HG02759 (cell line): ENCODE measurements around the gene SELP.

Experiments
- ATAC-seq: cut with Tn5 transposase; IDR thresholded peaks from one replicate; pipeline ENCODE4 v1.9.1; 2021; ENCODE audit warnings: mild to moderate bottlenecking, moderate library complexity; ENCODE audit not compliant: unreplicated experiment

SELP gene

GRCh38 chr1:169577981-169578738, 51.8 kb downstream of the SELP start:
- ATAC-seq = no peak

DNA sequence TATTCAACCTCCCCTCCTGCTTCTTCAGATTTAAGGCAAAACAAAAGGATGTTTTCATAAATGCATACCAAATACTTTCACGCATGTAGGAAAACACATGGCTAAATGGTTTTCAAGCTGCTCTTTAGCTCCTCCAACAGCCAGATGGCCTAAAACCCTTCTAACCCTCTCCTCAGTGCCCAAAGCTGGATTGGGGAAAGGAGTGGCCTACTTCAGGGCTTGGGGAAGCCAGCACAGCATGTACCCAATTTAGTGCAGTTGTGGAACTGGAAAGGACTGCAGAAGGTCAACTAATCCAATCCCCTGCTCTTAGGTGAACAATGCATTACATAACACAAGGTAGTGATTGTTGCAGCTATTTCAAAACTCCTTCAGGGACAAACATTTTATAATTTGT, 53.0 kb downstream of the SELP start:
- ATAC-seq = no peak

DNA sequence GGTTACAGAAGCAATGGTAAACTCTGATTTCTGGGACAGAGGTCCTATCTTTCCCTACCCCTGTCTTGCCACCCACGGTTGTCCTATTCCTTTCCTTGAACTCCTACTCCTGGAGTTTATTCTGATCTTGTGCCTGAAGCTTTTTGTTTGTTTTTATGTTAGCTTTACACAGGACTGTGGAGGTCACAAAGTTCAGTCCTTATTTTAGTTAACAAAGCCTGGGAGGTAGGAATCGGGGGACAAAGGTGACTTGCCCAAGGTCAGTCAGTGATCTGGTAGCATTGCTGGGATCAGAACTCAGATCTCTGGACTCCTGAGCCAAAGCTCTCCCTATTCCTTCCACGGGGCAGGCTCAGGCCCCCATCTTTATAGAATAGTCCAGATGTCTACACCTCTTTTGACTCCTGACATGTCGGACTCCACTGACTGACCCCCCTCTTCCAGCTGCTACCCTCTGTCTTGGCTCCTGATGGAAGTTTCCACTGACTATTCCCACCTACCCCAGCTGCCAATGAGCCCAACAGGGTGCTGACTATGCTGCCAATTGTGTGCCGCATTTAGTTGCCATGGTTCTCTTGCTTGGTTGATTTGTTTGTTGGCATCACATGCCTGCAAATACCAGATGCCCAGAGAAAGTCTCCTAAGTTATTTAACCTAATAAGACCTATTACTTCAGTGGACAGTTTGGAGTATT, 53.5 kb downstream of the SELP start:
- ATAC-seq = no peak

DNA sequence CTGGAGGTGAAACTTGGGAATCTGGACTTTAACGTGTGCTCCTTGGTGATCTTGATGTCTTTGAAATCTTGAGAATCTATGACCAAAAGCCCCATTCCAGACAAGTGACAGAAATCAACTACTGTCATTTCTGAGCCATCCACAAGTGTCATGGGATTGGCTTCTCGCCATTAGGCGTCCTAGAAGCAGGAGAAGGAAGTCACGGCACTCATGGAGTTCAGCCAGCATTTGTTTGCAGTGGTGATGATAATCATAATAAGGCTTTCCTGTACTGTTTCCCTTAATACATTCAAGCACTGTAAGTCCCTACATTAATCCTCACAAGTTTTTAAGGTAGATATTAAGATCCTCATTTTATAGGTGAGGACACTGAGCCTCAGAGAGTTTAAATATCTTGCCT, 55.6 kb downstream of the SELP start:
- ATAC-seq = no peak

GRCh38 chr1:169572187-169572586, 57.7 kb downstream of the SELP start:
- ATAC-seq = no peak

GRCh38 chr1:169571450-169571849, 58.5 kb downstream of the SELP start:
- no peak for ATAC-seq

GRCh38 chr1:169570172-169570574, 59.8 kb downstream of the SELP start:
- ATAC-seq = no peak

DNA sequence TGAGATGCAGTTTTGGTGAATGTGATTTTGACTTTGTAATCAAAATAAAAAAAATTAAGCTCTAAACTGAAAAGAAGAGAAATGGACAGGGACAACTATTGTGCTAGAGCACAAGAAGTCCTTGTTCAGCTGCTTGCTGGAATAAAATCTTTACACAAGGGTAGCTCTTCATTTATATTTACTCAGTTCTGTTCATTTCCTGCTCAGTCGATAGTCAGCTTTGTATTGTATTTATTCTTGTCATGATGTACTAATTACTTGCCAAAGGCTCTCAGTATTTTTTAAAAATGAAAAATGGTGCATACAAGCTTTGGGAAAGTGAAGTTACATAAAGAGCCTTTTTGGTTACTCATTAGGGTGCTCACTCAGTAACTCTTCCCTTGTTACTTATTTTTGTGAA, 61.4 kb downstream of the SELP start:
- ATAC-seq = no peak

GRCh38 chr1:169565335-169566271, 64.3 kb downstream of the SELP start:
- no peak for ATAC-seq

GRCh38 chr1:169563650-169564049, 66.3 kb downstream of the SELP start:
- ATAC-seq = no peak

DNA sequence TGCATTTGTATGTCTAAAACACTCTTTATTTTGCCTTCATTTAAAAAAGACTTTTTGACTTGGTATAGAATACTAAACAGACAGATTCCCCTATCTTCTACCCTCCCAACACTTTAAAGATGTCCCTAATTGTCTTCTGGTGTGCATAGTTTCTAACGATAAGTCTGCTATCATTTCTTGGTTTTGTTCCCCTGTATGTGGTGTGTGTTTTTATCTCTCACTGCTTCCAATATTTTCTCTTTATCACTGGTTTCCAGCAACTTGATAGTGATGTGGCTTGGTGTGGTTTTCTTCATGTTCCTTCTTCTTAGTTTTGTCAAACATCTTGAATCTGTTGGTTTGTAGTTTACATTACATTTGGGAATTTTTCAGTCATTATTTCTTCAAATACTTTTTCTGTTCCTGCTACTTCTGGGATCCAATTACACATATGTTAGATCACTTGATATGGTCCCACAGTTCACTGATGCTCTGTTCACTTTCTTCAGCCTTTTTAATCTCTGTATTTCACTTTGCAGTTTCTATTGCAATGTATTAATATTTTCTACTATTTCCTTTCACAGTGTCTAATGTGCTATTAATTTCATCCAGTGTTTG, 66.8 kb downstream of the SELP start:
- ATAC-seq = no peak

DNA sequence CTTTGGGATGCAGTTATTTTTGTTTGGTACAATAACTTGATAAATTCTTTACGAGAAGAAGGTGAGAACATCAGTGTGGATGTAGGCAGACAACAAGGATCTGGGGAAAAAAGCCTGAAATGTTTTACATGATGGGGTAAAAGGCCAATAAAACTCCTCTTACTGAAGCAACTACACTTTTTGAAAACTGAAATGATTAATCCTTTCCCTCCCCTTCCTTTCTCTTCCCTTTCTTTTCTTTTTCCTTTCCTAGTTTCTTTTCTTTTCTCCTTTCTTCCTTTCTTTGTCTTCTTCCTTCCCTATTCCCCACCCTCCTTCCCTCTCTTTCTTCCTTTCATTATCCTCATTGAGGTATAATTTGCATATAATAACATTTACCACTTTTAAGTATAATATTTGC, 68.2 kb downstream of the SELP start:
- ATAC-seq = no peak

- ATAC-seq = no peak
Measured at GRCh38 chr1:169557131-169557530, 72.8 kb downstream of the SELP start.

- ATAC-seq = no peak
Measured at GRCh38 chr1:169550294-169550693, 79.6 kb downstream of the SELP start.

GRCh38 chr1:169548282-169548681, 81.6 kb downstream of the SELP start:
- no peak for ATAC-seq

DNA sequence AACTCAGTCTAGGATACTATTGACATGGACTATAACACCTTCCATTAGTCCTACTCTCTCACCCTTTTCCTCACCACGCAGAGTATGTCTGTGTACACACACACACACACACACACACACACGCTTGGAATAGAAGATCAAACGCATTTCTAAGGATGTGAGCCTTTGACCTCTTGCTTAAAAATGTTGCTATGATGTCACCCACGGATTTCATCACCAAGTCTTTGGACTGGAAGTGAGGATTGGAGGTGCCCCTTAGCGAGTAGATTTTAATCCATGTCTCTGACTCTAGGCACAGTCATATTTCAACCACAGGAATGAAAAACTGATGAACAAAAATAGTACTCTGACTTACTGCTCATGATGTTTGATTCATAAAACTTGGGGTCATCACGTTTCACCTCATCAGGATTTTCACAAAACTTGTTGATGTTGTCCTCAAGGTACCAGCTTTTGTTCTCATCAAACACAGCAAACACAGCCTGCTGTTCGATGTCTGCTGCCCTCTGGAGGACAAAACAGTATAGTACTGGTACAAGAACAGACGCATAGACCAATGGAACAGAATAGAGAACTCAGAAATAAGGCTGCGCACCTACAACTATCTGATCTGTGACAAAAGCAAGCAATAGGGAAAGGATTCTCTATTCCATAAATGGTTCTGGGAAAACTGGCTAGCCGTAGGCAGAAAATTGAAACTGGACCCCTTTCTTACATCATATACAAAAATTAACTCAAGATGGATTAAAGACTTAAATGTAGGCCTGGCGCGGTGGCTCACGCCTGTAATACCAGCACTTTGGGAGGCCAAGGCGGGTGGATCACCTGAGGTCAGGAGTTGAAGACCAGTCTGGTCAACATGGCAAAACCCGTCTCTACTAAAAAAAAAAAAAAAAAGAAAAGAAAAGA, 83.6 kb downstream of the SELP start:
- peak; percentile 59 for ATAC-seq

GRCh38 chr1:169545472-169545871, 84.5 kb downstream of the SELP start:
- ATAC-seq = no peak

DNA sequence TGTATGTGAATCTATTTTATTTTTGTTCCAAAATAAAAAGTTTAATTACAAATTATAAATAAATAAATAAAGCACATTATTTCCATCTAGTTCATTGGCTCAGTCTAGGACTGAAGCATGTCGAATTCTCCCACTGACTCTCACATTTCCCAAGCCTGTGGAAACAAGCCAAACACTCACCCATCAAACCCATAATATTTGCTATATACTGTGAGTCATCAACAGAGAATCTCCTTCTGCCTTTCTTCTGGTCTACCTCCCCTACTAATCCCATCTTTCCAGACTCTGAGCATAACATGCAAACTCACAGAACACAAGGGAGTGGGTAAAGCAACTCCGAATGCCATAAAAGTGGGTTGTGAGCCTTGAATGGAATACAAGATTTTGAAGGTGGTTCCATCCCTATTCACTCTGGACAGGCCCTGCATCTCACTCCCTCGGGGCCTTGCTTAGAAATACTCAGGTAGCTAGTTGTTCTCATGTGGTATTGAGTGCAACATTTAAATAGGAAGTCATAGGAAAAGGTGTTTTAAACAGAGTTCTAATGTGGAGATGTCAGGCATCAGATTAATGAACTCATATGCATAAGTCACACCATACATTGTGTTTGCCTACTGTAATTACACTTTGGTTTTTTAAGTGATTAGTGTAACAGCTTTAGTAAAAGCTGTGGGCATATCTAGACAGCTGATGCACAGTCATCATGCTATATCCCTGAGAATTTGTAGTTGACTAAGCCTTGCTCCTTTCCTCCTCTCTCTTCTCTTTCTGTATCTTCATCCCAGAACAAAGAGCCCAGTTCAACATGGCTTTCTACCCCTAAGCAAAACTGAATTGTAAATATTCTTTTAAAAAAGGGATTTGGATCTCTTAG, 90.7 kb downstream of the SELP start:
- no peak for ATAC-seq
